Measurements from ENCODE around the gene FIGLA.

GRCh38 chr2:70750320-70750719 lies 40.1 kb downstream of the FIGLA start:
- no peak for TF ChIP-seq CTCF (IDR thresholded peaks at IDR 0.05; ENCODE audit: insufficient read depth, low read length)
- no peak for TF ChIP-seq POLR2AphosphoS5 (IDR thresholded peaks at IDR 0.05; ENCODE audit: low read depth)

Data from HL-60 (cell line).